Ascending aorta (tissue), 2 donors: ENCODE results near the gene UBN1. TPM values are rescaled to one million over a fixed set of nuclear protein-coding genes. Genes with fewer than 3 reads are reported as not detected.

Experiments
- DNase-seq, 2 donors: peaks; one replicate each; pipeline ENCODE4 v3.0.0-alpha.2; 2019; ENCODE audit warnings: low spot score in 2 of 2
- H3K27ac ChIP-seq, 2 donors: fragments of 200-600 bp; sonication (generic); one replicate each; pipeline ENCODE4 v1.5.1; 2016 to 2017; ENCODE audit warnings: mild to moderate bottlenecking in 1 of 2
- H3K27me3 ChIP-seq: fragments of 200-600 bp; sonication (generic); one replicate; pipeline ENCODE4 v1.5.1; 2017
- H3K36me3 ChIP-seq, 2 donors: fragments of 200-600 bp; sonication (generic); one replicate each; pipeline ENCODE4 v1.5.1; 2016
- H3K4me1 ChIP-seq, 2 donors: fragments of 200-600 bp; sonication (generic); one replicate each; pipeline ENCODE4 v1.5.1; 2016 to 2017; ENCODE audit warnings: mild to moderate bottlenecking in 1 of 2
- H3K4me3 ChIP-seq, 2 donors: fragments of 200-600 bp; sonication (generic); one replicate each; pipeline ENCODE4 v1.5.1; 2016 to 2017; ENCODE audit warnings: mild to moderate bottlenecking in 1 of 2
- H3K9me3 ChIP-seq, 2 donors: fragments of 200-600 bp; sonication (generic); one replicate each; pipeline ENCODE4 v1.5.1; 2016
- intact Hi-C: fragments of 100-400 bp; cut with DNase I; formaldehyde crosslinking; loops from one replicate; pipeline ENCODE4 v1.15.1; 2023
- total RNA-seq: library from RNA; depleted of rRNA; stranded (reverse); fragments of >200 nt; gene quantifications from one replicate; pipeline ENCODE4 v1.1.0, GENCODE V29; 2016
- TF ChIP-seq, protein P1 (sequence below), 3 experiments: fragments of 200-600 bp in 2 of 3; fragments of 450-650 bp in 1 of 3; sonication (generic) in 2 of 3; IDR thresholded peaks; one replicate each; pipeline ENCODE4 v1.5.1; 2016 to 2019; ENCODE audit warnings: antibody characterized with exemption in 3 of 3, mild to moderate bottlenecking in 1 of 3, moderate library complexity in 1 of 3

UBN1 gene
- total RNA-seq, 1 donor from 2014 or later, result 31.8 TPM

DNA sequence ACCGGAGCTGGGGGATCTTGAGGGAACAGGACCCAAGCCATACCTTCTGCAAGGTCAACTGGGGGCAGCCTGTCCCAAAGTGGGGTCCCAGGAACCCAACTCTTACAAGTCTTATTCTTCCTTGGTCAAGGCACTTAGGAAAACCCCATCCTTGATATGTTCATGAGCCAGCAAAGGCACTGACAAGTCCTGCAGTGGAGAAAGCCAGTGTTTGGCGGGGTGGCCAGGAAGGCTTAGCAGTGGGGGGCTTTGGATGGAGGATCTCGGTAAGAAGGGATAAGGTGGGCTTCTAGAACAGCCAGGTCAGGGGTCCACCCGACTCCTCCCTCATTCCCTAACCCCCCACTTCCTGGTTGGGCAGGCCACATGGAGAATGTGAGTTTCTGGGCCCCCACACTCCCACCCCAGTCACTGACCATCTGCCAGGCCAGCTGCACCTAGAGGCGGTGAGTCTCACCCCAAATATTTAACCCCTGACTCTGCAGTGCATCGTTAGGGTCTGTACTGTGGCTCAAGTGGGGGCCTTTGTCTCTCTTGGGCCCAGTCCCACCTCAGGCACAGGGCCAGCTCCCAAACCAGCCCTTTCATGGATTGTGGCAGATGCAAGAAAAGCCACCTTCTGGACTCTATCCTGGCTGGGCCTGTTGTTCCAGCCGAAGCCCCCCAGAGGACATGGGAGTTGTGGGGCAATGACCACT lies 67.4 kb downstream of the UBN1 start:
- TF ChIP-seq, protein P1, sequence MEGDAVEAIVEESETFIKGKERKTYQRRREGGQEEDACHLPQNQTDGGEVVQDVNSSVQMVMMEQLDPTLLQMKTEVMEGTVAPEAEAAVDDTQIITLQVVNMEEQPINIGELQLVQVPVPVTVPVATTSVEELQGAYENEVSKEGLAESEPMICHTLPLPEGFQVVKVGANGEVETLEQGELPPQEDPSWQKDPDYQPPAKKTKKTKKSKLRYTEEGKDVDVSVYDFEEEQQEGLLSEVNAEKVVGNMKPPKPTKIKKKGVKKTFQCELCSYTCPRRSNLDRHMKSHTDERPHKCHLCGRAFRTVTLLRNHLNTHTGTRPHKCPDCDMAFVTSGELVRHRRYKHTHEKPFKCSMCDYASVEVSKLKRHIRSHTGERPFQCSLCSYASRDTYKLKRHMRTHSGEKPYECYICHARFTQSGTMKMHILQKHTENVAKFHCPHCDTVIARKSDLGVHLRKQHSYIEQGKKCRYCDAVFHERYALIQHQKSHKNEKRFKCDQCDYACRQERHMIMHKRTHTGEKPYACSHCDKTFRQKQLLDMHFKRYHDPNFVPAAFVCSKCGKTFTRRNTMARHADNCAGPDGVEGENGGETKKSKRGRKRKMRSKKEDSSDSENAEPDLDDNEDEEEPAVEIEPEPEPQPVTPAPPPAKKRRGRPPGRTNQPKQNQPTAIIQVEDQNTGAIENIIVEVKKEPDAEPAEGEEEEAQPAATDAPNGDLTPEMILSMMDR (IDR thresholded peaks at IDR 0.05), result no peak
- H3K27me3 ChIP-seq, result no peaks in the 10 kb centered on the region
- H3K9me3 ChIP-seq, result no peaks in the 10 kb centered on the region
- H3K4me3 ChIP-seq, result no peak overlapping the region
- no peak overlapping the region for H3K27ac ChIP-seq
- intact Hi-C loops, result no loop called here
- no peaks in the 10 kb centered on the region for H3K36me3 ChIP-seq
- no peaks in the 10 kb centered on the region for H3K4me1 ChIP-seq
- no peak for DNase-seq

DNA sequence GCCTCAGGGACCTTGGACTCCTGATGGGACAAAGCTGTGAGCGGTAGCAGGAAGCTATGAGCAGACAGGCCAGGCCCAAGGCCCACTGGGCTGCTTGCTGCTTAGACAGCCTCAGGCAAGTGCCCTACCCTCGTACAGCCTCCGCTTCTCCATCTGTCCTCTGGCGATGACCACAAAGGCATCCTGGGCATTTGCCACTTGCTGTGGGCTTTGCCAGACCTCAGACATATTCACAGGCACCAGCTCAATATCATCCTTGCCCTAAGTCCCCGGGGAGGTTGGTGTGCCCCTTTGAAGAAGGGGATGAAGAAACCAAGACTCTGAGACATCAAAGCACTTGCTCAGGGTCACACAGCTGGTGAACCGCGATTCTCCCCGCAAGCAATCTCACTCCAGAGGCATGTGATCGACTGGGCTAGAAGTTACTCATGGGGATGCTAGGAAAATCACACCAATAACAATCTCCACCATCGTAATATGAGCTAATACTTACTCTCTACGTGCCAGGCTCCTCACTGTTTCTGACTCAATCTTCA lies 68.0 kb downstream of the UBN1 start:
- Histone ChIP-seq H3K4me1 (no peaks in the 10 kb centered on the region), H3K4me3 (no peak overlapping the region), H3K36me3 (no peaks in the 10 kb centered on the region), H3K9me3 (no peaks in the 10 kb centered on the region), H3K27ac (no peak overlapping the region), H3K27me3 (no peaks in the 10 kb centered on the region)
- TF ChIP-seq, protein P1 (IDR thresholded peaks at IDR 0.05), result no peak
- no peak for DNase-seq
- intact Hi-C loops, result no loop called here

DNA sequence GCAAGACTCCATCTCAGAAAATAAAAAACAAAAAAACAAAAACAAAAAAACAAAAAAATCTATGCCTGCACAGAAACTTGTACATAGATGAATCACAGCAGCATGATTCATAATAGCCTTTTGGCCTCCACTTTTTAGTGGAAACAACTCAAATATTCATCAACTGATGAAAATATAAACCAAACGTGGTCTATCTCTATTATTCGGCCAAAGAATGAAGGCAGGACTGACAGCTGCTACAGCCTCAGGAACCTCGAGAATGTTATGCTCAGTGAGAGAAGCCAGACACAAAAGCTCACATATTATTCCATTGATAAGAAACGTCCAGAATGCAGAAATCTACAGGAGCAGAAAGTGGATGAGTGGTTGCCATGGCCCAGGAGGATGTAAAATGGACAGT lies 69.8 kb downstream of the UBN1 start:
- Histone ChIP-seq H3K9me3 (no peaks in the 10 kb centered on the region), H3K27me3 (no peaks in the 10 kb centered on the region), H3K36me3 (no peaks in the 10 kb centered on the region), H3K4me3 (no peak overlapping the region), H3K27ac (no peak overlapping the region), H3K4me1 (no peaks in the 10 kb centered on the region)
- no peak for DNase-seq
- intact Hi-C loops, result no loop called here
- TF ChIP-seq, protein P1 (IDR thresholded peaks at IDR 0.05), result no peak

DNA sequence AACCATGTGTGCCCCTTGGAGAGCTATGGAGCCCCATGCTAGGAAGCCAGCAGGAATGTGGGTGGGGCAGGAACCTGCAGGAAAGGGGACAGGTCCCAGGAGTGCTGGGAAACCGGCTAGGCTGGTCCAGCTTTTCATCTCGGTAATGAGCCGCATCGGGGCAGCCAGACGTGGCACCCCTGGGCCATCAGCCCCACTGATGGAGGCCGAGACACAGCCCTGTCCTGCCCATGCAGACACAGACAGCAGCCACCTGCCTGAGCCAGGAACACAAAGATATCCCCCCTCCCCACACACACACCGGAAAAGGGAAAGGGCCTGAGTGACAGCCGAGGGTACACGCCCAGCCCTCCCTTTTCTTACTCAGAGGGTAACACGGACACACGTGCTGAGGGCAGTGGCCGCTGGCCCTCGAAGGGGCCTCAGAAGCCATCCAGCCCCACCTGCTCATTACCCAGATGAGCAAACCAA lies 71.5 kb downstream of the UBN1 start:
- Histone ChIP-seq H3K27ac (no peak overlapping the region), H3K4me3 (no peak overlapping the region), H3K36me3 (no peaks in the 10 kb centered on the region), H3K27me3 (no peaks in the 10 kb centered on the region), H3K4me1 (no peaks in the 10 kb centered on the region), H3K9me3 (no peaks in the 10 kb centered on the region)
- intact Hi-C loops, result no loop called here
- no peak for DNase-seq
- TF ChIP-seq, protein P1 (IDR thresholded peaks at IDR 0.05), result no peak

DNA sequence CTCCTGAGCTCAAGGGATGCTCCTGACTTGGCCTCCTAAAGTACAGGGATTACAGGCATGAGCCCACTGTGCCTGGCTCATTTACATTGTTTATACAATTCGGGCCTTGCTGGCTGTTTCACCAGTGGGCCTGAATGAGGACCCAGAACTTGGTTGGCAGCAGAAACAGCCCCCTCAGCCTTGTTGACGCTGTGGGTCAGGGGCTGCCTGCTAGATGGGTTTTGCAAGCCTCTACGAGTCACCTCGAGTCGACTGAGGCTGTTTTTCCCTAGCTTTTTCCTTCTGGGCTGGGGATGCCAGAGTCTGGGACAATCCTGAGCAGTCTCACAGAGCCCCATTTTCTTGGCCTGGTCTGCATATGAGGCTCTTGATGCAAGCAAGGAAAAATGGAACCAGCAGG lies 73.5 kb downstream of the UBN1 start:
- DNase-seq, result no peak
- no peak overlapping the region for H3K4me3 ChIP-seq
- H3K36me3 ChIP-seq, result no peaks in the 10 kb centered on the region
- H3K27ac ChIP-seq, result no peak overlapping the region
- H3K4me1 ChIP-seq, result no peaks in the 10 kb centered on the region
- no peaks in the 10 kb centered on the region for H3K27me3 ChIP-seq
- TF ChIP-seq, protein P1 (IDR thresholded peaks at IDR 0.05), result no peak
- intact Hi-C loops, result no loop called here
- no peaks in the 10 kb centered on the region for H3K9me3 ChIP-seq
